Mesendoderm (in vitro differentiated cells): Measurements from ENCODE around the gene DEFB108B. TPM values are rescaled to one million over a fixed set of nuclear protein-coding genes. Genes with fewer than 3 reads are reported as not detected.
"Not testable (repeated sequence)": the region's sequence is repeated elsewhere in the genome, so short reads cannot be mapped to it uniquely, and the experiment has no call there.

Experiments
- DNase-seq: peaks from one replicate; pipeline ENCODE4 v3.0.0; 2013
- H2AK5ac ChIP-seq: 2 replicates; pipeline ENCODE4 v1.6.1; 2013; ENCODE audit warnings: low read length, inconsistent platforms
- H2BK120ac ChIP-seq: 2 replicates; pipeline ENCODE4 v1.6.1; 2013; ENCODE audit warnings: low read depth, mild to moderate bottlenecking, low read length, moderate library complexity, mixed read lengths
- H2BK15ac ChIP-seq: replicated peaks from 2 replicates; pipeline ENCODE4 v1.6.1; 2013; ENCODE audit warnings: low read depth, mild to moderate bottlenecking, moderate library complexity
- H2BK5ac ChIP-seq: 2 replicates; pipeline ENCODE4 v1.6.1; 2013; ENCODE audit warnings: low read length, inconsistent platforms
- H3K18ac ChIP-seq: 2 replicates; pipeline ENCODE4 v1.6.1; 2013; ENCODE audit warnings: mild to moderate bottlenecking, low read length, mixed read lengths
- H3K23ac ChIP-seq: one replicate; pipeline ENCODE4 v1.6.1; 2013; ENCODE audit warnings: low read length
- H3K27ac ChIP-seq: 2 replicates; pipeline ENCODE4 v1.5.1; 2013; ENCODE audit warnings: low read depth, mild to moderate bottlenecking, inconsistent platforms, low read length, moderate library complexity
- H3K27me3 ChIP-seq: 2 replicates; pipeline ENCODE4 v1.6.1; 2013; ENCODE audit warnings: low read length, control low read depth, mild to moderate bottlenecking, inconsistent platforms; ENCODE audit not compliant: insufficient read depth, poor library complexity
- H3K36me3 ChIP-seq: 2 replicates; pipeline ENCODE4 v1.6.1; 2013; ENCODE audit warnings: low read length, inconsistent platforms; ENCODE audit not compliant: control insufficient read depth, insufficient read depth
- H3K4ac ChIP-seq: one replicate; pipeline ENCODE4 v1.6.1; 2013; ENCODE audit warnings: low read depth, mild to moderate bottlenecking, low read length, moderate library complexity
- H3K4me1 ChIP-seq: 2 replicates; pipeline ENCODE4 v1.6.1; 2013; ENCODE audit warnings: low read depth, low read length, inconsistent platforms; ENCODE audit not compliant: control insufficient read depth
- H3K4me2 ChIP-seq: 2 replicates; pipeline ENCODE4 v1.6.1; 2013; ENCODE audit warnings: low read length
- H3K4me3 ChIP-seq: 2 replicates; pipeline ENCODE4 v1.5.1; 2013; ENCODE audit warnings: mild to moderate bottlenecking, low read length
- H3K56ac ChIP-seq: one replicate; pipeline ENCODE4 v1.6.1; 2013; ENCODE audit warnings: low read length
- H3K79me1 ChIP-seq: 2 replicates; pipeline ENCODE4 v1.6.1; 2013; ENCODE audit warnings: low read length, inconsistent platforms
- H3K79me2 ChIP-seq: 2 replicates; pipeline ENCODE4 v1.6.1; 2013; ENCODE audit warnings: mild to moderate bottlenecking, low read length; ENCODE audit not compliant: control insufficient read depth, insufficient read depth
- H3K9ac ChIP-seq: 2 replicates; pipeline ENCODE4 v1.6.1; 2013; ENCODE audit warnings: low read length, inconsistent platforms
- H4K5ac ChIP-seq: one replicate; pipeline ENCODE4 v1.6.1; 2013; ENCODE audit warnings: low read length
- H4K8ac ChIP-seq: one replicate; pipeline ENCODE4 v1.6.1; 2013; ENCODE audit warnings: low read depth, mild to moderate bottlenecking, control low read depth, low read length, moderate library complexity
- WGBS: extraction: QIAGEN DNeasy Blood & Tissue Kit; methylation state at CpG from one replicate; pipeline ENCODE4 v1.1.7; 2013; ENCODE audit warnings: low lambda C conversion rate, missing lambda C conversion rate; ENCODE audit not compliant: insufficient coverage; ENCODE audit errors: extremely low coverage; 5-methylcytosine and 5-hydroxymethylcytosine counted together
- polyA plus RNA-seq, 2 experiments: library from polyadenylated mRNA; stranded (reverse); fragments of 200-250 nt; gene quantifications; one replicate each; pipeline ENCODE4 v1.2.3, GENCODE V29; 2013

The DEFB108B gene
- not detected for polyA plus RNA-seq (2013, experiment 1 of 2)
- polyA plus RNA-seq (2013, experiment 2 of 2): not detected

- H3K4ac ChIP-seq, H2AK5ac ChIP-seq, H3K9ac ChIP-seq, H3K56ac ChIP-seq, H4K5ac ChIP-seq, H3K23ac ChIP-seq, H3K18ac ChIP-seq, H3K4me1 ChIP-seq, H3K36me3 ChIP-seq, H3K79me1 ChIP-seq, H3K4me2 ChIP-seq, H3K79me2 ChIP-seq, H2BK5ac ChIP-seq, H3K4me3 ChIP-seq, H2BK120ac ChIP-seq, H3K27ac ChIP-seq, H2BK15ac ChIP-seq, H4K8ac ChIP-seq, DNase-seq, H3K27me3 ChIP-seq: not testable (repeated sequence)
- no CpG with 5 or more reads among the region's 1 CpG for WGBS
Measured at GRCh38 chr11:71832811-71833210, at the start of gene DEFB108B. Gene DEFB108B (plus strand): TSS chr11:71833200. CDS start chr11:71833200, 0 bp downstream.

GRCh38 chr11:71786114-71786847 lies 46.7 kb upstream of the DEFB108B start:
- peak; percentile 99 for DNase-seq
- H3K23ac ChIP-seq, H3K4me3 ChIP-seq, H3K36me3 ChIP-seq, H2BK15ac ChIP-seq, H2BK120ac ChIP-seq, H4K5ac ChIP-seq, H3K79me1 ChIP-seq, H3K4me1 ChIP-seq, H3K4me2 ChIP-seq, H2AK5ac ChIP-seq, H3K27me3 ChIP-seq, H3K79me2 ChIP-seq, H2BK5ac ChIP-seq: not testable (repeated sequence)
- H3K4ac ChIP-seq: peak overlapping the region; percentile 79
- peak overlapping the region; percentile 49 for H3K27ac ChIP-seq
- peak overlapping the region; percentile 68 for H4K8ac ChIP-seq
- peak overlapping the region; percentile 64 for H3K18ac ChIP-seq
- H3K56ac ChIP-seq: peak overlapping the region; percentile 52
- H3K9ac ChIP-seq: peak overlapping the region; percentile 39
- WGBS: no CpG with 5 or more reads among the region's 40 CpGs

GRCh38 chr11:71786848-71787097 lies 46.2 kb upstream of the DEFB108B start:
- H4K8ac ChIP-seq: not testable (repeated sequence)
- peak overlapping the region; percentile 81 for H3K27ac ChIP-seq

GRCh38 chr11:71787098-71787823 lies 45.7 kb upstream of the DEFB108B start:
- Histone ChIP-seq H3K18ac (peak overlapping the region; percentile 53), H3K9ac (peak overlapping the region; percentile 82), H3K4me2 (no peak overlapping the region), H3K4me3 (peak overlapping the region; percentile 51), H3K27me3 (no peaks in the 10 kb centered on the region), H2BK120ac (no peak overlapping the region), H2BK15ac (no peak overlapping the region), H3K27ac (peak overlapping the region; percentile 90), H3K56ac (peak overlapping the region; percentile 94), H3K23ac (no peak overlapping the region), H2AK5ac (no peak overlapping the region), H4K5ac (no peak overlapping the region), H3K4me1 (no peaks in the 10 kb centered on the region), H3K4ac (peak overlapping the region; percentile 90), H3K79me2 (no peaks in the 10 kb centered on the region), H4K8ac (no peak overlapping the region), H3K79me1 (no peaks in the 10 kb centered on the region), H2BK5ac (no peak overlapping the region), H3K36me3 (no peaks in the 10 kb centered on the region)
- no CpG with 5 or more reads among the region's 62 CpGs for WGBS
- peak; percentile 100 for DNase-seq

More at GRCh38 chr11:71786848-71787097, 46.2 kb upstream of the DEFB108B start:
- H3K4me2 ChIP-seq, H3K4me3 ChIP-seq, H2AK5ac ChIP-seq, H3K18ac ChIP-seq, H3K79me1 ChIP-seq, H2BK15ac ChIP-seq, H3K27me3 ChIP-seq, H2BK5ac ChIP-seq, H3K79me2 ChIP-seq, H3K23ac ChIP-seq, H3K4me1 ChIP-seq, DNase-seq, H3K56ac ChIP-seq, H4K5ac ChIP-seq, H3K4ac ChIP-seq, H3K9ac ChIP-seq, H2BK120ac ChIP-seq, H3K36me3 ChIP-seq: not testable (repeated sequence)
- WGBS: no CpG with 5 or more reads among the region's 22 CpGs

GRCh38 chr11:71787824-71788454 lies 45.1 kb upstream of the DEFB108B start:
- H2AK5ac ChIP-seq, H2BK15ac ChIP-seq, H4K8ac ChIP-seq, H3K4me1 ChIP-seq, H2BK120ac ChIP-seq, H3K36me3 ChIP-seq, H4K5ac ChIP-seq, H3K79me1 ChIP-seq, H3K23ac ChIP-seq, H3K79me2 ChIP-seq, H3K18ac ChIP-seq, H3K27me3 ChIP-seq, H2BK5ac ChIP-seq: not testable (repeated sequence)
- Histone ChIP-seq H3K4me2 (peak overlapping the region; percentile 61), H3K27ac (peak overlapping the region; percentile 90), H3K9ac (peak overlapping the region; percentile 82), H3K4ac (peak overlapping the region; percentile 90), H3K56ac (peak overlapping the region; percentile 94), H3K4me3 (peak overlapping the region; percentile 51)
- WGBS: no CpG with 5 or more reads among the region's 19 CpGs
- peak; percentile 80 for DNase-seq
